Stromal cell of bone marrow (primary cell): Measurements from ENCODE around the gene SNX18.
"Not testable (repeated sequence)": the region's sequence is repeated elsewhere in the genome, so short reads cannot be mapped to it uniquely, and the experiment has no call there.

ENCODE experiments used
- DNase-seq: peaks from one replicate; pipeline ENCODE4 v3.0.0-alpha.2; 2012; ENCODE audit warnings: low read depth

Gene SNX18

DNA sequence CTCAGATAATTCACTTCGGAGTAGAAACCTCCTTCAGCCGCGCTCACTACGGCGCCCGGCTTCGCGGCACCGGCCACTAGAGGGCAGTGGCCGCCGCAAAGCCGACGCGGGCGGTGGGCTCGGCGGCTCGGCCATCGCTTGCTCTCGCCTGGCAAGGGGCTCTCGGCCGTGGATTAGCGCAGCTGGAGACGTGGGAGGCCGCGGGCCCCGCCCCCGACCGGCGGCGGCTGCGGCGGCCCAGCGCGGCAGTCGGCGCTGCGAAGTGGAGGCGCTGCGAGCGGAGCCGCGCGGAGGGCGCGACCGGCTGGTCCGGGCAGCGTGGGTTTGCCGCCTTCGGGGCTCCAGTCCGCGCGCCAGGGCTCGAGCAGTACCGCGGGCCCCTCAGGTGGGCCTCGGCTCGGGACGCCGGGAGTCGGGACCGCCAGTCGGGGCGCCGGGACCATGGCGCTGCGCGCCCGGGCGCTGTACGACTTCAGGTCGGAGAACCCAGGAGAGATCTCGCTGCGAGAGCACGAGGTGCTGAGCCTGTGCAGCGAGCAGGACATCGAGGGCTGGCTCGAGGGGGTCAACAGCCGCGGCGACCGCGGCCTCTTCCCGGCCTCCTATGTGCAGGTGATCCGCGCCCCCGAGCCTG, at the start of gene SNX18:
Gene SNX18 (plus strand): TSS at position 248 of the 634 bp plus-strand sequence. CDS start 194 bp downstream, at position 442.
- DNase-seq: peak; percentile 87

- DNase-seq: no peak
Observed at GRCh38 chr5:54469622-54470021, 47.9 kb upstream of the SNX18 start.

- DNase-seq: no peak
Observed at GRCh38 chr5:54470128-54470527, 47.4 kb upstream of the SNX18 start.

DNA sequence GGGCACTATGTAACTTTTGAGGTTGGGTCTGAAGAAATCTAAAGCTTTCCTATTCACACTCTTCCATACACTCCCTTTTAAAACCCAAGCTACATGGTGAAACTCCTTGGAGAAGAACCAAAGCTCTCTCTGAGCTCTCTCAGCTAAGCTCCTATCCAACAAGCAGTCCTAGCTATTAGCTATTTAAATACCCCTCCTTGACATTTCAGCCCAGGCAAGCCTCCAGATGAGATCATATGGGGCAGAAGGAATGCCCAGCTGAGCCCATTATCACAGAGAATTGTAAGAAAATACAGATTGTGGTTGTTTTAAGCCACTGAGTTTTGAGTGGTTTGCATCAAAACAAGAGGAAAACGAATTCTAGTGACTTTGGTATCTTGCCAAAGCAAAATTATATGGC, 46.9 kb upstream of the SNX18 start:
- DNase-seq: peak; percentile 57

- DNase-seq: no peak
Observed at GRCh38 chr5:54471398-54471797, 46.2 kb upstream of the SNX18 start.

- DNase-seq: no peak
Observed at GRCh38 chr5:54476682-54477081, 40.9 kb upstream of the SNX18 start.

DNA sequence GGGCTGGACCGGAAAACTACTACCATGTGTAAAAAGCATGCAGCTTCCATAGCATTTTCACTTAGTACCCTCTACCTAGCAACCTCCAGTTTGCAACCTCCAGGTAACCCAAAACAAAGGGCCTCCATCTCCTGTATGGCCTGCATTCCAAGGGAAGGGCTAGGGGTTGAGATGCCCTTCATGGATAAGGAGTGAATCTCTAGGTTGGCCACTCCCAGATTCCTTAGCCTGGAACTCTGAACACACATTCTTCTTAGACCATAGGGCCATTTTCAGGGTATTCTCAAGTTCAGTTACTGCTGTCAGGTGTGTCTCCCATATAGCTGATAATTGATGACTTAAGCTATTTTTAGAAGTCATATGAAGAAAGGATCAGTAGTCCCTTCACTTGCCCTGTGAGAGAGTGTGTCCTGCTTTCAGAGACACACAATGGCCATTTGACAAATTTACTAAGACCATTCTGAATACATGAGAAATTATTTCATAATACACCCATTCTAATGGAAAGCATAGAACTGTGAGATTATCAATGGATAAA, 39.5 kb upstream of the SNX18 start:
- no peak for DNase-seq

DNA sequence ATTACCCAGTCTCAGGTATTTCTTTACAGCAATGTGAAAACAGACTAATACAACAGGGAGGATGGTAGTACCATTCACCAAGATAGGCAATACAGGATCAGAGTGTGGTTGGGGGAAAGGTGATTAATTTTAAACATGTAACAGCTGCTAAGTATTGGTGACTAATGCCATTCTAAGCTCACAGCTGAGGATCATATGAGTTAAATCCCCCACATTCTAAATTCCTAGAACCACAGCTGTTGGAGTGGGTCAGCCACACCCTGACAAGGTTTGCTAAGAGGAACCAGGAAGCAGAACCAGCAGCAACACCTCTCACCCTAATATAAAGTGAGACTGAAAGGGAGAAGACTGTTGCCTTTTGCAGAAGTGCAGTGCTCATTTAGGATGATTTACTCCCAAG, 37.3 kb upstream of the SNX18 start:
- no peak for DNase-seq

- DNase-seq: no peak
Observed at GRCh38 chr5:54484219-54484894, 33.2 kb upstream of the SNX18 start.

DNA sequence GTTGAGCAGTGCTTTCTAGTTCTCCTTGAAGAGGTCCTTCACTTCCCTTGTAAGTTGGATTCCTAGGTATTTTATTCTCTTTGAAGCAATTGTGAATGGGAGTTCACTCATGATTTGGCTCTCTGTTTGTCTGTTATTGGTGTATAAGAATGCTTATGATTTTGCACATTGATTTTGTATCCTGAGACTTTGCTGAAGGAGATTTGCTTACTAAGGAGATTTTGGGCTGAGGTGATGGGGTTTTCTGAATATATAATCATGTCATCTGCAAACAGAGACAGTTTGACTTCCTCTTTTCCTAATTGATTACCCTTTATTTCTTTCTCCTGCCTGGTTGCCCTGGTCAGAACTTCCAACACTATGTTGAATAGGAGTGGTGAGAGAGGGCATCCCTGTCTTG, 31.9 kb upstream of the SNX18 start:
- DNase-seq: not testable (repeated sequence)

DNA sequence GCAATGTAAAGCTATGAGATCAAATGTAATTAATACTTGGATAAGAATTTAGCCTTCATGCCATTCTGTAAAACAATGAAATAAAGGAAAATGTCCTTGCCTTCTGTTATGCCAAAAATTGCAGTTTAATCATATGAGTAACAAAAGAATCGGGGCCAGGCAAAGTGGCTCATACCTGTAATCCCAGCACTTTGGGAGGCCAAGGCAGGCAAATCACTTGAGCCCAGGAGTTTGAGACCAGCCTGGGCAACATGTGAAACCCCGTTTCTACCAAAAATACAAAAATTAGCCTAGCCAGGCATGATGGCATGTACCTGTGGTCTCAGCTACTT, 27.9 kb upstream of the SNX18 start:
- DNase-seq: not testable (repeated sequence)

- no peak for DNase-seq
Observed at GRCh38 chr5:54491326-54491725, 26.2 kb upstream of the SNX18 start.

DNA sequence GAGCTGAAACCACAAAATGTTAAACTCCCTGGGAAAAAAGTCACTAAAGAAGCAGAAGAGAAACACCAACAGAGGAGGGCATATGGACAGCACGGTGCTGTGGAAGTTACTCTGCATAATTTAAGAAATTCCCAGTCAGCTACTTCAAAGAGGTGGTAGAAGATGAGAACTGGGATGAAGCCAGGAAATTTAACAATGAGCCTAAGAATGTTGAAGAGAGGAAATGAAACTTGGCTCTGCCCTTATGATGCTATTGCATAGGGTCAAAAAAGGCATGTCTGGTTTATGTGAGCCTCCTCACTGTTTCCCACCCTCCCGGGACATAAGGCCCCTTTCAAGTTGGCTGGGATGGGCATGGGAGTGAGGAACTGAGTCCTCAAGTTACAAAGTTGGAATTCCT, 25.4 kb upstream of the SNX18 start:
- DNase-seq: no peak

GRCh38 chr5:54495027-54495426, 22.5 kb upstream of the SNX18 start:
- DNase-seq: no peak

- DNase-seq: no peak
Observed at GRCh38 chr5:54514291-54514690, 3.3 kb upstream of the SNX18 start.

DNA sequence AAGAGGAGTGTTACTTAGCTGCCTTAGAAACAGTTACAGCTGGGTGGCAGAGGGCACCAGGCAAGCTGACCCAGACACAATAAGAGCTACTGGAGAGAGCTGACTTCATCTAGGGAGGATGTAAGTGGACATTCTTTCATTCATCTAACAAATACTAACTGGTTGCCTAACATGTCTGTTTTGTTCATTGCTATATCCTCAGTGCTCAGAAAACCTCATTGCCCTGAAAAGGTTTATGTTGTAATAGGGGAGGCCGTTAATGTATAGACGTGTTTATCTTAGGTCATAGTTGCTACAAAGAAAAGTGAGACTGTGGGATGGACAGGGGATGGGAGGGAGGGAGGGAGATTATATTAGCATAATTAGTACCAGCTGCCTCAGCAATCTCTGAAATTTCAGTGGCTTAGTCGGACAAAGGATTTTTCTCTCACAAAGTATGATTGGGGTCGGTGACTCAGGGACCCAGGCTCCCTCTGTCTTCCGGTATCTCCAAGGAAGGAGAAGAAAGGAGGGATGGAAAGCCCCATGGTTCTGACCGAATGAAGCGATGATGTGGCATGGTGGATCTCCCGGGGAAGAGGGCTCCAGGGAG, 2.6 kb upstream of the SNX18 start:
- DNase-seq: no peak

GRCh38 chr5:54515634-54516033, 1.9 kb upstream of the SNX18 start:
- no peak for DNase-seq

GRCh38 chr5:54516051-54516655, 1.4 kb upstream of the SNX18 start:
- DNase-seq: no peak

- DNase-seq: no peak
Observed at GRCh38 chr5:54517174-54517511, 416 bp upstream of the SNX18 start.

DNA sequence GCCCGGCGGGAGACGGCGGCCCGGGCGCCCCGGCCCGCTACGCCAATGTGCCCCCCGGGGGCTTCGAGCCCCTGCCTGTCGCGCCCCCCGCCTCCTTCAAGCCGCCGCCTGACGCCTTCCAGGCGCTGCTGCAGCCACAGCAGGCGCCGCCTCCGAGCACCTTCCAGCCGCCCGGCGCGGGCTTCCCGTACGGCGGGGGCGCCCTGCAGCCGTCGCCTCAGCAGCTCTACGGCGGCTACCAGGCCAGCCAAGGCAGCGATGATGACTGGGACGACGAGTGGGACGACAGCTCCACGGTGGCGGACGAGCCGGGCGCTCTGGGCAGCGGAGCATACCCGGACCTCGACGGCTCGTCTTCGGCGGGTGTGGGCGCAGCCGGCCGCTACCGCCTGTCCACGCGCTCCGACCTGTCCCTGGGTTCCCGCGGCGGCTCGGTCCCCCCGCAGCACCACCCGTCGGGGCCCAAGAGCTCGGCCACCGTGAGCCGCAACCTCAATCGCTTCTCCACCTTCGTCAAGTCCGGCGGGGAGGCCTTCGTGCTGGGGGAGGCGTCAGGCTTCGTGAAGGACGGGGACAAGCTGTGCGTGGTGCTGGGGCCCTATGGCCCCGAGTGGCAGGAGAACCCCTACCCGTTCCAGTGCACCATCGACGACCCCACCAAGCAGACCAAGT, 723 bp downstream of the SNX18 start:
- DNase-seq: no peak

DNA sequence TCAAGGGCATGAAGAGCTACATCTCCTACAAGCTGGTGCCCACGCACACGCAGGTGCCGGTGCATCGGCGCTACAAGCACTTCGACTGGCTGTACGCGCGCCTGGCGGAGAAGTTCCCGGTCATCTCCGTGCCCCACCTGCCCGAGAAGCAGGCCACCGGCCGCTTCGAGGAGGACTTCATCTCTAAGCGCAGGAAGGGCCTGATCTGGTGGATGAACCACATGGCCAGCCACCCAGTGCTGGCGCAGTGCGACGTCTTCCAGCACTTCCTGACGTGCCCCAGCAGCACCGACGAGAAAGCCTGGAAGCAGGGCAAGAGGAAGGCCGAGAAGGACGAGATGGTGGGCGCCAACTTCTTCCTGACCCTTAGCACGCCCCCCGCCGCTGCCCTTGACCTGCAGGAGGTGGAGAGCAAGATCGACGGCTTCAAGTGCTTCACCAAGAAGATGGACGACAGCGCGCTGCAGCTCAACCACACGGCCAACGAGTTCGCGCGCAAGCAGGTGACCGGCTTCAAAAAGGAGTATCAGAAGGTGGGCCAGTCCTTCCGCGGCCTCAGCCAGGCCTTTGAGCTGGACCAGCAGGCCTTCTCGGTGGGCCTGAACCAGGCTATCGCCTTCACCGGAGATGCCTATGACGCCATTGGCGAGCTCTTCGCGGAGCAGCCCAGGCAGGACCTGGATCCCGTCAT, 1.4 kb downstream of the SNX18 start:
- DNase-seq: no peak

GRCh38 chr5:54519509-54519876, 1.9 kb downstream of the SNX18 start:
- DNase-seq: no peak
